Fibroblast of skin of left quadriceps (primary cell): ENCODE data around the gene ABCF2.

ENCODE experiments used
- DNase-seq, 2 experiments: peaks; one replicate each; pipeline ENCODE4 v3.0.0-alpha.2; 2013; ENCODE audit warnings: low read depth in 2 of 2

ABCF2 gene

DNA sequence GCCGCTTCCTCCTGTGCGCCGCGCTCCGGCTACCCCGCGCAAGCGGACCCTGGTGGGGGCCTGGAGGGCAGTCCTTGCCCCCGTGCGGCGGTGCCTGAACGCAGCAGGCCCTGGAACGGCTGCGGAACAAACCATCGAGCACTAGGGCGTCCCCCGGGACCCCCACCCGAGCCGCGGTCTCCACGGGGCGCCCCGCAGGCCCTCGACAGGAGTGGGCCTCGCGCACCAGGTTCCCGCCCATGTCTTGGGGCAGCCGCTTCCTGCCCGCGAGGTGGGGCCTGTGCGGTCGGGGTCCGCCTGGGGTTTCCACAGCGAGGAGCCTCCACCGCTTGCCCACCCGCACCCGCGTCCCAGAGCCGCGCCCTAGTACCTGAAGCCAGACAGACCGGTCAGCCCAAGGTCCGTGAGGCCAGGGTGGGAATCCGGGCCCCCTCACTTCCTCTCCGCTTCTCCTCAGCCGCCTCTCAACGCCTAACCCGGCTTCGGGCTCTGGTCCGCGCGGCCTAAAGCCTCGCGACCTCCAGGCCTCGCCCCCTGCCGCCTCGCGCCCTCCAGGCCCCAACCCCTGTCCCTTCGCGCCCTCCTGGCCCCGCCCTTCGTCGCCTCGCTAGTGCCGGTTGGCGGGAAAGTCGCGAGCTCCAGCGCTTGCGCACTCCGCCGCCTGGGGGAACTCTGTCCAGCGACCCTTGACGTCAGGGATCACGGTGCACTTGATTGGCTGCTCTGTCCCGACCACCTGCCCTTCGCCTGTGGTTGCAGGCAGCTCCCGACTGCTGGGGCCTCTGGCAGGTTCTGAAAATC is 52.6 kb downstream of the ABCF2 start:
- DNase-seq, result no peak

DNA sequence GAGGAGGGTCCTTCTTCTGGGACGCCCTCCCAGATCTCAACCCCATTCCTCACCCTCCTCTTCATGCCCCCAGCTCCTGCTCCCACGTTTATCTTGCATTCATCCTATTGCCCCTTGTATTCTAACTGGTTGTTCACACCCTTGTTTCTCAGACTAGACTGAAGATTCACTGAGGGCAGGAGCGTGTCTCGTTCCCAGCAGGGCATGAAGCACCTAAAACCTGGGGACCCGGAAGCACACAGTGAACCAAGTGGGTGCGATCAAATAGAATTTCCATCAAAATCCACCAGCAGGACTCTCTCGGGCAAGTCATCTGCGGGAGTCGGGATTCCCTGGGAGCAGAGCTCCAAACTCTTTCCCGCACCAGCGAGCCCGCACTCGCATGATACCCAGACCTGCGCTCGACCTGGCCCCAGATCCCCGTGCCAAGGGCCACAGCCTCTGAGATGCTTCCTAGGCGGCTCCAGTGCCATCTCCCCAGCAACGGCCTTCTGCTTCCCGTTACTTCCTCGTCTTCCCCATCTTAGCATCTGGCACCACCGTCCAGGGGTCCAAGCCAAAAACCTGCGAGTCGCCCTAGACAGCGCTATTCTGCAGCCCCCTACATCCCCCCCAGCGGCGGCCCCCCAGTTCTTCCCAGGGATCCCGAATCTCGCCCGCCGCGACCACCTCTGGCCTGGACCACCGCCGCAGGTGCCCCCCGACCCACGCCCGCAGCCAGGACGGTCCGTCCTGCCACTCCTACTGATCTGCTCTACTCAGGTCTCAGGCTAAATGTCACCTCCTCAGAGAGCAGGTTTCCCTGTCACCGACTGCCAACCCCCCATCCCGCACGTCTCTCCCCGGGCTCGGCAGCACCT is 53.4 kb downstream of the ABCF2 start:
- DNase-seq, result no peak

DNA sequence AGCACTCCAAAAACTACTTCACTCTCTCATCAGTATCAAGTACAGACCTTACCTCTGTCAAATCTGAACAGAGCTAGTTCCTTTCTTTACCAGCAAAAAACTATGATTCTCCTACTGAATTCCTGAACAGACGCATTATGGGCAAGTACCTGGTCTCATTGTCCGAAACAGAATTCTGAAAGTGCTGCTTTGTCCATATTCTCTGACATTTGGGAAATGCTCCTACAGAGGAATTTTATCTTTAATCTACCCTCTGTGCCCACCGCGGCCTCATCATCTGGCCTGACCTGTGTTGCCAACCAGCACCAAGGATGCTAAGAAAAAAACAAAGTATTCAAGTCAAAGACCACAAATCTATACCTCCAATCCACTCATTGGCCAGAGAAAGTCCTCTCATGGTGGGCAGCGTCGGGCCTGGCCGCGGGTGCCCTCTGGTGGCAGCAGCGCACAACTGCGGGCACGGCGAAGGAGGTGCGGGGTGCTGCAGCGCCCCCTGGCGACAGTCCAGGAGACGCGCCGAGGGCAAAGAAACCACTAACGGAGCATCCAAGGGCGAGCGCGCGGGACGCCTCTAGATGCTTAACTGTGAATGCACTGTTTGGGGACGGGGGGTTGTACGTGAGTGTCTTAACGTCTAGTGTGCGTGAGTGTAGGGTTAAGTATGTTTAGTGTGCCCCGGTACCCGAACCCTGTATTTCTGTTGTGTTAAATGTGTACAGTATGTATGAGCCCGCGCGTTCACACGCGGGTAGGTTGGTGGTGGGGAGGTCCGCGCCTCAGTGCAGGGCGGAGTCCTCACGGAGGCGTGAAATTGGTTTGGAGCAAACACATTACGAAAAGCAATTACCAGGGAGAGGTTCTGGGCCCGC is 54.5 kb downstream of the ABCF2 start:
- peak; percentile 23 to 32 for DNase-seq

DNA sequence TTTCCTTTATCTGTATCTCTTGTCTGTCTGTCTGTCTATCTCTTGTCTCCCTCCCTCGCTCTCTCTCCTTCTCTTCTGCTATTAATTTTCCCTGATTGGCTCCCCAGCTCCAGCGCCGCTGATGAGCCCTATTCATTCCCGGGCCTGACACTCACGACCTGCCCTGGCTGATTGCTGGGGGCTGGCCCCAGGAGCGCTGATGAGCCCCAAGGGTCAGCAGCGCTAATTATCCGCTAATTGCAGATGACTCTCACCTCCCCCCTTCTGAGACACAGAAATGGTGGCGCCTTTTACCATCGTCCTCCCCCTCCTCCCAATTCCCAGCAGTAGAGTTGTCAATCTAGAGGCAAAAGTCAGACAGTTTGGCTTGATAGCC is 58.2 kb downstream of the ABCF2 start:
- DNase-seq, result no peak

DNA sequence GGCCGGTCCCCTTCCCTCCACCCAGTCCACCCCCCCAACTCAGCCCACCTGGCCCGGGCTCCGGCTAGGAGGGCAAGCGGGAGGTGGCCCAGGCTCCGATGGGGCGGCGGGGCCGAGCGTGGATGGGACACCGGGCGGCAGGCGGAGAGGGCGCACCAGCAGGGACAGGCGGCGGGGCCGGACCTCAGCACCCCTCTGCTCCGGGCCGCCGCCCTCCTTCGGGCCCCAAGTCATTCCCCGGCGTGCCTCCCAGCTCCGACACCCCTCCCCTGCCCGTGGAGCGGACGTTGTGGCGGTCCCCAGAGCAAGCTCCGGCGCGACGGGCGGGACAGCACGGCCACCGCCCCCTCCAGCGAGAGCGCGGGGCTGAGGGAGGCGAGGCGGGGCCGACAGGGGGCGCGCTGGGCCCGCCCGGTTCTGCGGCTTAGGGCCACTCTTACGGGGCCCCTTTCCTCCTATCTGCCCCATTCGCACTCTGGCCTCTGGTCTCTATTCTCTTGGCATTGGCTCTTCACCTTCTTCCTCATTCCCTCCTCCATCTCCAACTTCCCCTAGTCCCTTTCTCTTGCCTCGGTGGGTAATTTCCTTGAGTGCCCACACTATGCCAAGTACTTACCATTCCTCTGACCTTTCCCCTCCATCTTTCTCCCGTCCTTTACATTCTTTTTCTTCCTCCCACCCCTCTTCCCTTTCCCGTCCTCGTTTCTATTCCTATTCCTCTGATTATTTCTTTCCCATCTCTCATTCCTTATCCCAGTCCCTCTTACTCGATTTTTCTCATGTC is 58.8 kb downstream of the ABCF2 start:
- no peak for DNase-seq

DNA sequence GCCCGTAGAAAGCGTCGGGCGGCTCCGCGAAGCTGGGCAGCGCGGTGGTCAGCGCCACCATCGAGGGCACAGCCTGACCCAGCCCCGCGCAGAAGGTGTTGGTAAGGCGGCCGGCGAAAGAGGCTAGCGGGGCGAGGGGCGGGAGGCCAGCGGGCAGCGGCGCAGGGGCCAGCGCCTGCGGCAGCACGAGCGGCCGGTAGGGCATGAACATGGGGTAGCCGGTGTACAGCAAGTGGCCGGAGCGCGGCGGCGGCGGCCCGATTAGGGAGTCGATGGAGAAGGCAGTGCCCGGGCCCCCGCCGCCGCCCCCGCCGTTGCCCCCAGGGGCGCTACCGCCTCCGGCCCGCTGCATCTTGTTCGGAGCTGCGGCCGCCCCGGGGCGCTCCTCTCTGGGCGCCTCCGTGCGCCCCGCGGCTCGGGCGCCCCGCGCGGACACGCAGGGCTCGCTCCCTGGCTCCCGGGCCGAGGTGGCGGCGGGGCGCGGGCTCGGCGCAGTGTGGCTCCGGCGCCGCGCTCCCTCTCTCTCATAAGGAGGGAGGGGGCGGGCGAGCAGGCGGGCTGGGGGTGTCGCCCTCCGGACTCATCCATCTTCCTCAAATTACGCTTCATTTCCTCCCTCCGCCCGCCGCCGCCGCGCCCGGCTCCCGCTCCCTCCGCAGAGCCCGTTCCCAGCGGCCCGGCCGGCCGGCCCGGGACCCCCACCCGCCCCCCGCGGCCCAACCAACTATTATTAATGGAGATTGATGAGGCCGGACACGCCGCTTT is 59.6 kb downstream of the ABCF2 start, which contains the start of gene GBX1:
GBX1 (minus strand) TSS at position 498 of the 765 bp plus-strand sequence; CDS start at position 352, 146 bp downstream.
- DNase-seq, result no peak

DNA sequence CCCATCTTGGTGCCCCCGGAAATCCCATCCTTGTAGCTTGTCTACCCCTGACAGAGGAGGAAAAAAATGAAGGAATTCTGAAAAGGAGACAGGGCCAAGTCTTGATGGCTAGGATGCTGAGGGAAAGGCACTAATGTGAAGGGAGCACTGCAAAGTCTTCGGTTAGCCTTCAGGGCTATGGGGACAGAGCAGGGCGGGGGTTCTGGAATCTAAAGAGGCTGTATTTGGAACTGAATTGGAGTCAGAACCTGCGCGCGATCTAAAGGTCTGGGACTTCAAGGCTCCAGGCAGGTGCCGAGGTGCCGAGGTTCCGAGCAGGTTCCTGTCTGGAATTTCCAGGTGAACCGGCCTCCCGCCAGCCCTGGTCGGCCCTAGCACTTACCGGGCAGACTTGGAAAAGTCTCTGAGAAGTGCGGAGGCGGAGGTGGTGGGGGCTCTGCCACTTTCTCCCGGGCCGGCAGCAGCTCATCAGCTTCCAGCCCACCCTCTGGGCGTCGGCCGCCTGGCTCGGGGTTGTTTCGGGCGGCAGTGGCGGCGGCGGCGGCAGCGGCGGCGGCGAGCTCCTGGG is 60.3 kb downstream of the ABCF2 start:
- no peak for DNase-seq
